ENCODE measurements around the gene TFDP1. TPM values are rescaled to one million over a fixed set of nuclear protein-coding genes. Genes with fewer than 3 reads are reported as not detected.

The TFDP1 gene
- total and polyA plus RNA-seq, 2 of the 4 experiments (the other 2 are of a cell fraction) = 59.3 to 97.0 TPM

DNA sequence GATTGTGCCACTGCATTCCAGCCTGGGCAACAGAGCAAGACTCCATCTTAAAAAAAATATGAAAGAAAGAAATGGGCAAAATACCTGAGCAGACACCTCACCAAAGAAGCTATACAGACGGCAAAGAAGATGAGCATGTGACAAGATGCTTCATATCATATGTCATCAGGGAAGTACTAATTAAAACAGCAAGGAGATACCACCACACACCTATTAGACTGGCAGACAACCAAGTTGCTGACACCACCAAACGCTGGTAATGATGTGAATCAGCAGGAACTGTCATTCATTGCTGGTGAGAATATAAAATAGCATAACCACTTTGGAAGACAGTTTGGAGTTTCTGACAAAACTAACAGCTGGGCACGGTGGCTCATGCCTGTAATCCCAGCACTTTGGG lies 11.5 kb upstream of the TFDP1 start:
- Histone ChIP-seq H3K18ac (ENCODE audit: low read depth, low read length) (no peak overlapping the region), H4K5ac (ENCODE audit: low read depth, low read length) (no peak overlapping the region), H2BK15ac (ENCODE audit: low read depth, low read length) (no peak overlapping the region), H3K36me3 (ENCODE audit: control insufficient read depth, insufficient read depth, low read length) (no peaks in the 10 kb centered on the region), H4K91ac (ENCODE audit: insufficient read depth, low read depth, low read length) (no peak overlapping the region), H3K9me1 (ENCODE audit: insufficient read depth, low read length) (no peaks in the 10 kb centered on the region), H3K27me3 (ENCODE audit: control insufficient read depth, insufficient read depth, low read length) (peaks cover 6% of the 10 kb centered on the region; the same call in 1 of the 2 replicates), H2BK120ac (ENCODE audit: low read depth, low read length) (no peak overlapping the region), H3K4ac (ENCODE audit: low read depth, low read length) (no peak overlapping the region), H2AK5ac (ENCODE audit: low read depth, low read length) (no peak overlapping the region), H2BK5ac (ENCODE audit: low read depth, low read length, poor library complexity, severe bottlenecking) (no peak overlapping the region), H3K27ac (ENCODE audit: insufficient read depth, low read length) (no peak overlapping the region), H3K4me1 (ENCODE audit: control insufficient read depth, insufficient read depth, low read length) (no peaks in the 10 kb centered on the region), H3K79me1 (ENCODE audit: low read depth in 1 of 2, low read length in 2 of 2) (no peaks in the 10 kb centered on the region), H3K56ac (ENCODE audit: extremely low read depth, insufficient read depth, low read length) (no peak overlapping the region), H3K4me3 (ENCODE audit: insufficient read depth, low read depth, low read length) (no peak overlapping the region), H2AFZ (replicated peaks; ENCODE audit: low read length, poor library complexity) (no peak overlapping the region), H4K20me1 (ENCODE audit: insufficient read depth, low read length) (no peaks in the 10 kb centered on the region), H3K23ac (ENCODE audit: low read depth, low read length) (no peak overlapping the region), H3K9ac (ENCODE audit: low read depth, low read length) (no peak overlapping the region), H3K4me2 (ENCODE audit: low read depth, low read length) (no peak overlapping the region), H2AK9ac (replicated peaks; ENCODE audit: low read depth, low read length, poor library complexity) (no peak overlapping the region), H4K8ac (ENCODE audit: low read depth in 2 of 2, low read length in 2 of 2) (no peak overlapping the region), H3K14ac (replicated peaks; ENCODE audit: low read depth, low read length) (no peak overlapping the region), H3K9me3 (ENCODE audit: control insufficient read depth, insufficient read depth, low read length) (peaks cover 5% of the 10 kb centered on the region; the same call in 1 of the 2 replicates), H2BK20ac (ENCODE audit: low read depth, low read length) (no peak overlapping the region)
- ChIA-PET CTCF (no interaction called here), POLR2A (ENCODE audit: unreplicated experiment) (no interaction called here)
- DNase-seq = no peak
- dilution Hi-C loops (cut with HindIII; ENCODE audit: low sequenced_read_pairs, unreplicated experiment) (no loop called here), in situ Hi-C loops (cut with MboI; ENCODE audit: low sequenced_read_pairs) (no loop called here), intact Hi-C loops (cut with micrococcal nuclease) (no loop called here)
- no peak for TF ChIP-seq POLR2A (IDR thresholded peaks at IDR 0.05; ENCODE audit: low read depth, low read length)
- TF ChIP-seq, protein P1, sequence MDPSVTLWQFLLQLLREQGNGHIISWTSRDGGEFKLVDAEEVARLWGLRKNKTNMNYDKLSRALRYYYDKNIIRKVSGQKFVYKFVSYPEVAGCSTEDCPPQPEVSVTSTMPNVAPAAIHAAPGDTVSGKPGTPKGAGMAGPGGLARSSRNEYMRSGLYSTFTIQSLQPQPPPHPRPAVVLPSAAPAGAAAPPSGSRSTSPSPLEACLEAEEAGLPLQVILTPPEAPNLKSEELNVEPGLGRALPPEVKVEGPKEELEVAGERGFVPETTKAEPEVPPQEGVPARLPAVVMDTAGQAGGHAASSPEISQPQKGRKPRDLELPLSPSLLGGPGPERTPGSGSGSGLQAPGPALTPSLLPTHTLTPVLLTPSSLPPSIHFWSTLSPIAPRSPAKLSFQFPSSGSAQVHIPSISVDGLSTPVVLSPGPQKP (IDR thresholded peaks at IDR 0.05; ENCODE audit: borderline replicate concordance, low read depth, low read length) = no peak
- TF ChIP-seq MAZ (IDR thresholded peaks at IDR 0.05; ENCODE audit: borderline replicate concordance, low read depth, low read length) = no peak
- no peak for TF ChIP-seq NFE2L2 (IDR thresholded peaks at IDR 0.05; ENCODE audit: low read depth, low read length)
- TF ChIP-seq, protein P2, sequence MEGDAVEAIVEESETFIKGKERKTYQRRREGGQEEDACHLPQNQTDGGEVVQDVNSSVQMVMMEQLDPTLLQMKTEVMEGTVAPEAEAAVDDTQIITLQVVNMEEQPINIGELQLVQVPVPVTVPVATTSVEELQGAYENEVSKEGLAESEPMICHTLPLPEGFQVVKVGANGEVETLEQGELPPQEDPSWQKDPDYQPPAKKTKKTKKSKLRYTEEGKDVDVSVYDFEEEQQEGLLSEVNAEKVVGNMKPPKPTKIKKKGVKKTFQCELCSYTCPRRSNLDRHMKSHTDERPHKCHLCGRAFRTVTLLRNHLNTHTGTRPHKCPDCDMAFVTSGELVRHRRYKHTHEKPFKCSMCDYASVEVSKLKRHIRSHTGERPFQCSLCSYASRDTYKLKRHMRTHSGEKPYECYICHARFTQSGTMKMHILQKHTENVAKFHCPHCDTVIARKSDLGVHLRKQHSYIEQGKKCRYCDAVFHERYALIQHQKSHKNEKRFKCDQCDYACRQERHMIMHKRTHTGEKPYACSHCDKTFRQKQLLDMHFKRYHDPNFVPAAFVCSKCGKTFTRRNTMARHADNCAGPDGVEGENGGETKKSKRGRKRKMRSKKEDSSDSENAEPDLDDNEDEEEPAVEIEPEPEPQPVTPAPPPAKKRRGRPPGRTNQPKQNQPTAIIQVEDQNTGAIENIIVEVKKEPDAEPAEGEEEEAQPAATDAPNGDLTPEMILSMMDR (conservative IDR thresholded peaks at IDR 0.05; ENCODE audit: low read depth, low read length) = no peak
- no peak for TF ChIP-seq RFX5 (IDR thresholded peaks at IDR 0.05; ENCODE audit: low read depth, low read length)
- no peak for TF ChIP-seq RCOR1 (IDR thresholded peaks at IDR 0.05; ENCODE audit: insufficient replicate concordance, low read length)
- no peak for TF ChIP-seq FOS (IDR thresholded peaks at IDR 0.05; ENCODE audit: low read depth, low read length)
- no peak for TF ChIP-seq MXI1 (IDR thresholded peaks at IDR 0.05; ENCODE audit: borderline replicate concordance, low read depth, low read length)
- TF ChIP-seq SMC3 (IDR thresholded peaks at IDR 0.05; ENCODE audit: low read depth, low read length) = no peak
- BruUV-seq (replicated peaks) = no TSS peak
- no peak for ATAC-seq (ENCODE audit: low read depth)
- 60% methylated on average over 1 of the region's 3 CpGs; no CpG with 5 or more reads in 1 of the 2 experiments for WGBS, 2 experiments (ENCODE audit: extremely low coverage in 2 of 2, insufficient read length in 1 of 2)
